ENCODE measurements around the gene SFMBT1. TPM values are rescaled to one million over a fixed set of nuclear protein-coding genes. Genes with fewer than 3 reads are reported as not detected.
A peak's percentile ranks its signal among the peaks of the same experiment; 100 is the strongest.

The SFMBT1 gene
- total and polyA plus RNA-seq, 2 donors from 2014 or later: 3.4 to 16.0 TPM

DNA sequence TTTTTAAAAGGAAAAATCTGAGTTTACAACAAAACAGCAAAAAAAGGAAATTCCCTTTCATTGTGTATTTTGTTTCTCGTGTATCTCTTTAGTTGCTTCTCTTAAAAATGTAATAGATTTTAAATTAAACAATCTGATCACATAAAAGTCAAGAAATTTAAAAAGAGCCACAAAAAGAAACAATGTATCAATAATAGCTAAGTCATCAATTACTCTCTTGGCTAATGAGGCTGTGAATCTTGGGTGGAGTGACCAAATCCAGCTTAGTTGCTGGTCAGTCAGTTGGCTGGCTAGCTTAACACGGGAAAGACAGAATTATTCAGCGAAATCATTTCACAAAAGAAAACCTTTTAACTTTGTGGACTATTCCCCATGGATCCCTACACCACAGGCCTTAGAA lies 3.2 kb downstream of the SFMBT1 start:
- H3K27ac ChIP-seq (ENCODE audit: low read depth in 2 of 2, low read length in 2 of 2): no peak overlapping the region

DNA sequence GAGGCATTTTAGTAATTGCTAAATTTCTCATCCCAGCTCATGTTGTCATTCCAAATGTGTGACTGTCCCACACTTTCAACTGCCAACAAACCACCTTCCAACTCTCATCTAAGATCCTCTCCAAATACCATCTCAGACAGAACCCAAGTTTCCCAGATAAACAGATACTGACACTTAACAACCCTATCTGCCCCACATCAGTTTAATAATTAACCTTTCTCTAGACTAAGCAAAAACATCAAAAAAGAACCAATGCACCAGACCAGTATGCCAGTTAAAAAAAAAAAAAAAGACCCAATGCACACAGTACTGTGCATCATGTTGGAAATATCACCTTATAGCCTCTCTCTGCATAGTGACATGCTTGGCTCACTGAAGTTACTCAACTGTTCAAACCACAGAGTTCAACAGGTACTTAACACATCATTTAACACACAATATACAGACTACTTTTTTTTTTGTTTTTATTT lies 5.5 kb downstream of the SFMBT1 start:
- H3K4me1 ChIP-seq (ENCODE audit: control insufficient read depth in 2 of 3, insufficient read depth in 2 of 3, low read depth in 1 of 3, low read length in 3 of 3): peaks cover 0 to 13% (median 11%) of the 10 kb centered on the region in 3 donors
- H3K27ac ChIP-seq (ENCODE audit: low read depth in 2 of 2, low read length in 2 of 2): no peak overlapping the region
- FAIRE-seq: no peak
- DNase-seq: peak in 1 of 5 donors; percentile 19
- H3K9me3 ChIP-seq (ENCODE audit: control insufficient read depth in 2 of 3, insufficient read depth in 1 of 3, low read length in 3 of 3): no peaks in the 10 kb centered on the region
- intact Hi-C loops (cut with DNase I): no loop called here
- no peak overlapping the region for H3K9ac ChIP-seq (ENCODE audit: low read length in 3 of 3)
- H3K4me3 ChIP-seq (ENCODE audit: low read length in 3 of 3): no peak overlapping the region
- H3K27me3 ChIP-seq (ENCODE audit: control insufficient read depth, insufficient read depth, low read length): no peaks in the 10 kb centered on the region
- no peaks in the 10 kb centered on the region for H3K36me3 ChIP-seq (ENCODE audit: control insufficient read depth in 2 of 3, insufficient read depth in 3 of 3, low read length in 3 of 3)
- TF ChIP-seq, protein P1, sequence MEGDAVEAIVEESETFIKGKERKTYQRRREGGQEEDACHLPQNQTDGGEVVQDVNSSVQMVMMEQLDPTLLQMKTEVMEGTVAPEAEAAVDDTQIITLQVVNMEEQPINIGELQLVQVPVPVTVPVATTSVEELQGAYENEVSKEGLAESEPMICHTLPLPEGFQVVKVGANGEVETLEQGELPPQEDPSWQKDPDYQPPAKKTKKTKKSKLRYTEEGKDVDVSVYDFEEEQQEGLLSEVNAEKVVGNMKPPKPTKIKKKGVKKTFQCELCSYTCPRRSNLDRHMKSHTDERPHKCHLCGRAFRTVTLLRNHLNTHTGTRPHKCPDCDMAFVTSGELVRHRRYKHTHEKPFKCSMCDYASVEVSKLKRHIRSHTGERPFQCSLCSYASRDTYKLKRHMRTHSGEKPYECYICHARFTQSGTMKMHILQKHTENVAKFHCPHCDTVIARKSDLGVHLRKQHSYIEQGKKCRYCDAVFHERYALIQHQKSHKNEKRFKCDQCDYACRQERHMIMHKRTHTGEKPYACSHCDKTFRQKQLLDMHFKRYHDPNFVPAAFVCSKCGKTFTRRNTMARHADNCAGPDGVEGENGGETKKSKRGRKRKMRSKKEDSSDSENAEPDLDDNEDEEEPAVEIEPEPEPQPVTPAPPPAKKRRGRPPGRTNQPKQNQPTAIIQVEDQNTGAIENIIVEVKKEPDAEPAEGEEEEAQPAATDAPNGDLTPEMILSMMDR (IDR thresholded peaks at IDR 0.05; ENCODE audit: borderline replicate concordance, extremely low read depth, insufficient read depth): no peak

More for the DNA sequence above, 3.2 kb downstream of the SFMBT1 start:
- H3K4me1 ChIP-seq (ENCODE audit: control insufficient read depth in 2 of 3, insufficient read depth in 2 of 3, low read depth in 1 of 3, low read length in 3 of 3): peaks cover 0 to 13% (median 11%) of the 10 kb centered on the region in 3 donors
- TF ChIP-seq, protein P1 (IDR thresholded peaks at IDR 0.05; ENCODE audit: borderline replicate concordance, extremely low read depth, insufficient read depth): no peak
- no peaks in the 10 kb centered on the region for H3K9me3 ChIP-seq (ENCODE audit: control insufficient read depth in 2 of 3, insufficient read depth in 1 of 3, low read length in 3 of 3)
- intact Hi-C loops (cut with DNase I): no loop called here
- no peak overlapping the region for H3K9ac ChIP-seq (ENCODE audit: low read length in 3 of 3)
- H3K36me3 ChIP-seq (ENCODE audit: control insufficient read depth in 2 of 3, insufficient read depth in 3 of 3, low read length in 3 of 3): no peaks in the 10 kb centered on the region
- DNase-seq: no peak
- FAIRE-seq: no peak
- no peak overlapping the region for H3K4me3 ChIP-seq (ENCODE audit: low read length in 3 of 3)
- H3K27me3 ChIP-seq (ENCODE audit: control insufficient read depth, insufficient read depth, low read length): no peaks in the 10 kb centered on the region

DNA sequence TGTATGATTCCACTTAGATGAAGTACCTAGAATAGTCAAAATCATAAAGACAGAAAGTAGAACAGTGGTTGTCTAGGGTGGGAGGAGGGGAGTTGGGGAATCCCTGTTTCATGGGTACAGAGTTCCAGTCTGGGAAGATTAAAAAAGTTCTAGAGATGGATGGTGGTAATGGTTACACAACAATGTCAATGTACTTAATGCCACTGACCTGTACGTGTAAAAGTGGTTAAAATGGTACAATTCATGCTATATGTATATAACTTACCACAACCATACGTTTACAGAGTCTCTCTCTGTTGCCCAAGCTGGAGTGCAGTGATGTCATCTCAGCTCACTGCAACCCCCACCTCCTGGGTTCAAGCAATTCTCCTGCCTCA lies 6.5 kb downstream of the SFMBT1 start:
- intact Hi-C loops (cut with DNase I): no loop called here
- Histone ChIP-seq H3K27me3 (ENCODE audit: control insufficient read depth, insufficient read depth, low read length) (no peaks in the 10 kb centered on the region), H3K27ac (ENCODE audit: low read depth in 2 of 2, low read length in 2 of 2) (no peak overlapping the region), H3K4me3 (ENCODE audit: low read length in 3 of 3) (no peak overlapping the region), H3K36me3 (ENCODE audit: control insufficient read depth in 2 of 3, insufficient read depth in 3 of 3, low read length in 3 of 3) (no peaks in the 10 kb centered on the region), H3K4me1 (ENCODE audit: control insufficient read depth in 2 of 3, insufficient read depth in 2 of 3, low read depth in 1 of 3, low read length in 3 of 3) (peaks cover 0 to 14% (median 8%) of the 10 kb centered on the region in 3 donors), H3K9ac (ENCODE audit: low read length in 3 of 3) (no peak overlapping the region), H3K9me3 (ENCODE audit: control insufficient read depth in 2 of 3, insufficient read depth in 1 of 3, low read length in 3 of 3) (no peaks in the 10 kb centered on the region)
- TF ChIP-seq, protein P1 (IDR thresholded peaks at IDR 0.05; ENCODE audit: borderline replicate concordance, extremely low read depth, insufficient read depth): no peak
- DNase-seq (no peak), FAIRE-seq (no peak)
